H1 (cell line): ENCODE measurements around the gene SMCO1. TPM values are rescaled to one million over a fixed set of nuclear protein-coding genes. Genes with fewer than 3 reads are reported as not detected.

ENCODE experiments used
- CTCF ChIA-PET: fragments of 300-600 bp; sonication (Branson Sonifier 250); formaldehyde crosslinking; loops from one replicate; lab custom pipeline; 2021; ENCODE audit not compliant: partially characterized antibody; lab: Charles Lee
- POLR2A ChIA-PET: fragments of 300-600 bp; sonication (Branson Sonifier 250); formaldehyde crosslinking; loops from one replicate; lab custom pipeline; 2021; ENCODE audit warnings: inconsistent platforms; ENCODE audit not compliant: partially characterized antibody; lab: Charles Lee
- DNase-seq, 2 experiments: peaks; one replicate each; pipeline versions ENCODE4 v3.0.0 to v3.0.0-alpha.2; 2010 to 2022; ENCODE audit warnings: low spot score in 2 of 2, low read depth in 1 of 2, mixed read lengths in 1 of 2
- FAIRE-seq: peaks from 2 replicates; lab custom pipeline; 2011; peaks lifted over from hg19 to GRCh38; lab: Jason Lieb, UNC
- H2AFZ ChIP-seq: 2 replicates; pipeline ENCODE4 v1.8.1; 2012; ENCODE audit warnings: low read length, inconsistent platforms
- H2AK5ac ChIP-seq: 2 replicates; pipeline ENCODE4 v1.6.1; 2013; ENCODE audit warnings: low read depth, low read length
- H2BK120ac ChIP-seq: replicated peaks from 2 replicates; pipeline ENCODE3; 2013; ENCODE audit warnings: low read depth, low read length, inconsistent platforms
- H2BK12ac ChIP-seq: 2 replicates; pipeline ENCODE4 v1.6.1; 2013; ENCODE audit warnings: low read depth, low read length
- H2BK15ac ChIP-seq: 2 replicates; pipeline ENCODE4 v1.6.1; 2013; ENCODE audit warnings: low read length
- H2BK20ac ChIP-seq: 2 replicates; pipeline ENCODE4 v1.6.1; 2013; ENCODE audit warnings: low read length
- H2BK5ac ChIP-seq: 2 replicates; pipeline ENCODE4 v1.6.1; 2013; ENCODE audit warnings: low read depth, low read length
- H3K14ac ChIP-seq: 2 replicates; pipeline ENCODE4 v1.6.1; 2013; ENCODE audit warnings: inconsistent platforms; ENCODE audit not compliant: insufficient read length
- H3K18ac ChIP-seq: 2 replicates; pipeline ENCODE4 v1.6.1; 2013; ENCODE audit warnings: low read length; ENCODE audit errors: extremely low read depth
- H3K23ac ChIP-seq: 2 replicates; pipeline ENCODE4 v1.6.1; 2013; ENCODE audit warnings: inconsistent platforms; ENCODE audit not compliant: insufficient read length
- H3K23me2 ChIP-seq: 2 replicates; pipeline ENCODE4 v1.6.1; 2013; ENCODE audit warnings: low read depth, low read length
- H3K27ac ChIP-seq: 2 replicates; pipeline ENCODE4 v1.6.1; 2011; ENCODE audit warnings: low read depth, low read length, inconsistent platforms
- H3K27me3 ChIP-seq, 4 experiments: replicated peaks in 1 of 4; 1 replicate in 1 of 4; 2 replicates in 3 of 4; pipeline versions ENCODE4 v1.6.1 to v1.8.1; 2011 to 2013; ENCODE audit warnings: low read length in 3 of 4, mild to moderate bottlenecking in 3 of 4, inconsistent platforms in 2 of 4, mixed read lengths in 2 of 4, moderate library complexity in 1 of 4; ENCODE audit not compliant: control insufficient read depth in 3 of 4, insufficient read depth in 3 of 4; ENCODE audit errors: extremely low read depth in 1 of 4
- H3K36me3 ChIP-seq, 4 experiments: 2 replicates each; pipeline versions ENCODE4 v1.6.1 to v1.8.1; 2011 to 2013; ENCODE audit warnings: mild to moderate bottlenecking in 4 of 4, low read length in 3 of 4, moderate library complexity in 2 of 4, control low read depth in 1 of 4, inconsistent platforms in 1 of 4; ENCODE audit not compliant: insufficient read depth in 4 of 4, control insufficient read depth in 2 of 4
- H3K4ac ChIP-seq: replicated peaks from 2 replicates; pipeline ENCODE3; 2013; ENCODE audit warnings: low read length, low read depth, mixed read lengths, inconsistent platforms; ENCODE audit not compliant: insufficient read length
- H3K4me1 ChIP-seq, 4 experiments: replicated peaks in 1 of 4; 1 replicate in 1 of 4; 2 replicates in 3 of 4; pipeline versions ENCODE4 v1.6.1 to v1.8.1; 2011 to 2013; ENCODE audit warnings: low read length in 3 of 4, inconsistent platforms in 2 of 4, mixed read lengths in 1 of 4; ENCODE audit not compliant: insufficient read depth in 4 of 4, control insufficient read depth in 3 of 4
- H3K4me2 ChIP-seq, 2 experiments: 2 replicates each; pipeline versions ENCODE4 v1.6.1 to v1.8.1; 2011 to 2013; ENCODE audit warnings: low read depth in 2 of 2, low read length in 2 of 2, control low read depth in 1 of 2, inconsistent platforms in 1 of 2, mild to moderate bottlenecking in 1 of 2; ENCODE audit not compliant: insufficient read depth in 1 of 2
- H3K4me3 ChIP-seq, 4 experiments: fragments of 200-600, 300-600 bp in 1 of 4; sonication (generic), shearing (Covaris generic), sonication (Bioruptor Twin) in 1 of 4; 2 replicates each; pipeline versions ENCODE4 v1.5.1 to v1.8.1; 2011 to 2016; ENCODE audit warnings: low read length in 4 of 4, low read depth in 3 of 4, control low read depth in 2 of 4, inconsistent platforms in 2 of 4, mild to moderate bottlenecking in 2 of 4, mixed read lengths in 1 of 4, moderate library complexity in 1 of 4; ENCODE audit not compliant: insufficient read depth in 2 of 4; ENCODE audit errors: extremely low read depth in 1 of 4
- H3K56ac ChIP-seq: replicated peaks from 2 replicates; pipeline ENCODE3; 2013; ENCODE audit warnings: low read depth, mild to moderate bottlenecking, mixed read lengths, low read length, inconsistent platforms; ENCODE audit not compliant: insufficient read length
- H3K79me1 ChIP-seq: 2 replicates; pipeline ENCODE4 v1.6.1; 2013; ENCODE audit warnings: low read depth, low read length, control low read depth
- H3K79me2 ChIP-seq, 2 experiments: 2 replicates each; pipeline versions ENCODE4 v1.6.1 to v1.8.1; 2012 to 2013; ENCODE audit warnings: low read length in 2 of 2, mild to moderate bottlenecking in 2 of 2, inconsistent platforms in 1 of 2; ENCODE audit not compliant: insufficient read depth in 2 of 2, control insufficient read depth in 1 of 2
- H3K9ac ChIP-seq, 4 experiments: replicated peaks in 1 of 4; 1 replicate in 1 of 4; 2 replicates in 3 of 4; pipeline versions ENCODE4 v1.6.1 to v1.8.1; 2011 to 2013; ENCODE audit warnings: low read depth in 3 of 4, low read length in 3 of 4, control low read depth in 2 of 4, mild to moderate bottlenecking in 2 of 4, moderate library complexity in 2 of 4, inconsistent platforms in 1 of 4; ENCODE audit errors: extremely low read depth in 1 of 4
- H3K9me3 ChIP-seq, 2 experiments: 2 replicates each; pipeline versions ENCODE4 v1.6.1 to v1.8.1; 2012 to 2013; ENCODE audit warnings: mild to moderate bottlenecking in 2 of 2, moderate library complexity in 2 of 2, control low read depth in 1 of 2, inconsistent platforms in 1 of 2, low read depth in 1 of 2, low read length in 1 of 2, mixed read lengths in 1 of 2; ENCODE audit not compliant: insufficient read depth in 2 of 2
- H4K20me1 ChIP-seq, 2 experiments: replicated peaks in 1 of 2; 2 replicates each; pipeline versions ENCODE3 to v1.8.1; 2011 to 2013; ENCODE audit warnings: inconsistent platforms in 2 of 2, low read length in 2 of 2, mild to moderate bottlenecking in 1 of 2; ENCODE audit not compliant: insufficient read depth in 2 of 2, control insufficient read depth in 1 of 2
- H4K5ac ChIP-seq: 2 replicates; pipeline ENCODE4 v1.6.1; 2013; ENCODE audit warnings: low read length, low read depth, mixed read lengths, inconsistent platforms; ENCODE audit not compliant: insufficient read length
- H4K8ac ChIP-seq: 2 replicates; pipeline ENCODE4 v1.8.0; 2013; ENCODE audit warnings: mild to moderate bottlenecking, moderate library complexity, low read length, inconsistent platforms; ENCODE audit not compliant: insufficient read depth; ENCODE audit errors: extremely low read depth
- H4K91ac ChIP-seq: replicated peaks from 2 replicates; pipeline ENCODE3; 2013; ENCODE audit warnings: low read length, mixed read lengths, inconsistent platforms; ENCODE audit not compliant: insufficient read length
- EP300 ChIP-seq, 2 experiments: IDR thresholded peaks; 1 replicate in 1 of 2; 2 replicates in 1 of 2; pipeline ENCODE4 v1.6.1; 2011 to 2012; ENCODE audit warnings: low read depth in 2 of 2, low read length in 2 of 2, mild to moderate bottlenecking in 2 of 2, borderline replicate concordance in 1 of 2, inconsistent platforms in 1 of 2, moderate library complexity in 1 of 2
- EZH2 ChIP-seq: fragments of 200-600 bp; sonication (generic); IDR thresholded peaks from 2 replicates; pipeline ENCODE4 v1.7.1; 2012; ENCODE audit warnings: low read depth, mild to moderate bottlenecking, moderate library complexity, low read length, inconsistent platforms; ENCODE audit not compliant: severe bottlenecking
- MAX ChIP-seq: IDR thresholded peaks from 2 replicates; pipeline ENCODE4 v1.6.1; 2012; ENCODE audit warnings: inconsistent platforms
- PHF8 ChIP-seq: fragments of 200-600 bp; sonication (generic); conservative IDR thresholded peaks from 2 replicates; pipeline ENCODE4 v1.7.1; 2012; ENCODE audit warnings: low read depth, mild to moderate bottlenecking, inconsistent platforms, low read length, moderate library complexity
- POLR2A ChIP-seq, 2 experiments: IDR thresholded peaks; 1 replicate in 1 of 2; 2 replicates in 1 of 2; pipeline ENCODE4 v1.6.1; 2011; ENCODE audit warnings: low read depth in 2 of 2, low read length in 2 of 2, mild to moderate bottlenecking in 2 of 2; ENCODE audit errors: control extremely low read depth in 1 of 2
- SIRT6 ChIP-seq: IDR thresholded peaks from one replicate; pipeline ENCODE4 v1.7.1; 2012; ENCODE audit warnings: low read length, inconsistent platforms
- SP1 ChIP-seq: IDR thresholded peaks from 2 replicates; pipeline ENCODE4 v1.6.1; 2011; ENCODE audit warnings: low read depth, low read length
- SP4 ChIP-seq: IDR thresholded peaks from 2 replicates; pipeline ENCODE4 v1.6.1; 2012; ENCODE audit warnings: low read length, inconsistent platforms
- TAF1 ChIP-seq: IDR thresholded peaks from 2 replicates; pipeline ENCODE4 v1.6.1; 2011; ENCODE audit warnings: mild to moderate bottlenecking, low read depth, low read length
- WGBS, 2 experiments: shearing (Covaris generic) in 1 of 2; methylation state at CpG; one replicate each; pipeline versions ENCODE4 v1.1.6 to v1.1.7; 2013 to 2015; ENCODE audit warnings: low lambda C conversion rate in 2 of 2, mixed read lengths in 2 of 2, inconsistent platforms in 1 of 2, low coverage in 1 of 2, missing lambda C conversion rate in 1 of 2; ENCODE audit not compliant: insufficient replicate concordance in 2 of 2, insufficient coverage in 1 of 2, insufficient read length in 1 of 2; ENCODE audit errors: extremely low coverage in 1 of 2, missing lambda C conversion rate in 1 of 2; 5-methylcytosine and 5-hydroxymethylcytosine counted together
- polyA plus RNA-seq, 7 experiments: library from polyadenylated mRNA; depleted of rRNA in 3 of 7; stranded (reverse) in 5 of 7; unstranded in 2 of 7; fragments of >200 nt in 5 of 7; fragments of 200-250 nt in 2 of 7; gene quantifications; 1 replicate in 5 of 7; 2 replicates in 1 of 7; 4 replicates in 1 of 7; pipeline versions ENCODE4 v1.2.1 to v1.2.3, GENCODE V29; 2011 to 2013; ENCODE audit warnings: missing spikeins in 2 of 7, mixed read lengths in 2 of 7
- total RNA-seq: library from RNA; stranded (reverse); fragmentation: NEBNext Ultra II Directional; extraction: Animal tissue kit (Norgen Biotek cat#: 25700); gene quantifications from 2 replicates; pipeline ENCODE4 v1.2.1, GENCODE V29; 2021
- TF ChIP-seq, protein P1 (sequence below): IDR thresholded peaks from 2 replicates; pipeline ENCODE4 v1.6.1; 2011; ENCODE audit warnings: low read length, improper control_type of control experiment

Gene SMCO1
- total and polyA plus RNA-seq, 2 of the 8 experiments (the other 6 are each of a cell fraction or from before 2014, with no cell fraction given): 0.03 TPM; not detected in 1

DNA sequence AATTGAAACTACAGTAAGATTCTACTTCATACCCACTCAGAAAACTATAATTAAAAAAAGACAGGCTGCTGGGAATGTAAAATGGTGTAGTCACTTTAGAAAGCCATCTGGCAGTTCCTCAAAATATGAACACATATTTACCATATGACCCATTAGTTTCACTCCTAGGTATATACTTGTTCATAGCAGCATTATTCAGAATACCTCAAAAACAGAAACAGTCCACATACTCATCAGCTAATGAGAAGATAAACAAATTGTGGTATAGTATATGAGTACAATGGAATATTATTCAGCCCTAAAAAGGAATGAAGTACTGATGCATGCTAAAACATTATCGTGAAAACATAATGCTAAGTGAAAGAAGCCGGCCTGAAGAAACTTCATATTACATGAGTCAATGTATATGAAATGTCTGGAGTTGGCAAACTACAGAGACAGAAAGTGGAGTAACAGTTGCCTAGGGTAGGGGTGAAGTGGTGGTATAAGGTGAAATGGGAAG lies 29.4 kb upstream of the SMCO1 start:
- no peak overlapping the region for H4K5ac ChIP-seq
- H3K27ac ChIP-seq: no peak overlapping the region
- no peaks in the 10 kb centered on the region for H3K23me2 ChIP-seq
- H3K56ac ChIP-seq: no peak overlapping the region
- H3K4ac ChIP-seq: no peak overlapping the region
- no peaks in the 10 kb centered on the region for H3K4me1 ChIP-seq
- H3K9ac ChIP-seq: no peak overlapping the region
- no peaks in the 10 kb centered on the region for H3K79me1 ChIP-seq
- POLR2A ChIA-PET: no interaction called here
- H2AFZ ChIP-seq: no peak overlapping the region
- 98% methylated on average over 2 of the region's 2 CpGs; no CpG with 5 or more reads in 1 of the 2 experiments for WGBS, 2 experiments
- no peak for TF ChIP-seq MAX
- no peak for TF ChIP-seq EP300 (IDR thresholded peaks at IDR 0.05; ENCODE audit: borderline replicate concordance in 1 of 2, low read depth in 2 of 2, low read length in 2 of 2)
- no peak for TF ChIP-seq SP4
- no peak for TF ChIP-seq SP1
- TF ChIP-seq PHF8: no peak
- no peak for TF ChIP-seq POLR2A (IDR thresholded peaks at IDR 0.05; ENCODE audit: control extremely low read depth in 1 of 2, low read depth in 2 of 2, low read length in 2 of 2)
- TF ChIP-seq EZH2: no peak
- no peak for TF ChIP-seq SIRT6
- TF ChIP-seq, protein P1, sequence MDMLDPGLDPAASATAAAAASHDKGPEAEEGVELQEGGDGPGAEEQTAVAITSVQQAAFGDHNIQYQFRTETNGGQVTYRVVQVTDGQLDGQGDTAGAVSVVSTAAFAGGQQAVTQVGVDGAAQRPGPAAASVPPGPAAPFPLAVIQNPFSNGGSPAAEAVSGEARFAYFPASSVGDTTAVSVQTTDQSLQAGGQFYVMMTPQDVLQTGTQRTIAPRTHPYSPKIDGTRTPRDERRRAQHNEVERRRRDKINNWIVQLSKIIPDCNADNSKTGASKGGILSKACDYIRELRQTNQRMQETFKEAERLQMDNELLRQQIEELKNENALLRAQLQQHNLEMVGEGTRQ: no peak
- no peak for TF ChIP-seq TAF1
- no peak overlapping the region for H2BK15ac ChIP-seq
- H3K36me3 ChIP-seq: no peaks in the 10 kb centered on the region
- H3K14ac ChIP-seq: no peak overlapping the region
- H3K23ac ChIP-seq: no peak overlapping the region
- H3K4me2 ChIP-seq: no peak overlapping the region
- no peak overlapping the region for H2BK5ac ChIP-seq
- no peak overlapping the region for H4K8ac ChIP-seq
- H2BK20ac ChIP-seq: no peak overlapping the region
- no peaks in the 10 kb centered on the region for H3K79me2 ChIP-seq
- H3K9me3 ChIP-seq: peaks cover 6 to 10% of the 10 kb centered on the region in 2 experiments
- no peak overlapping the region for H4K91ac ChIP-seq
- no peak overlapping the region for H3K18ac ChIP-seq
- peaks cover 0 to 2% (median 0%) of the 10 kb centered on the region in 4 experiments; a peak in 1 of 7 replicates for H3K27me3 ChIP-seq
- no peak overlapping the region for H2BK12ac ChIP-seq
- no peak overlapping the region for H3K4me3 ChIP-seq
- FAIRE-seq (no peak), DNase-seq (no peak)
- no peaks in the 10 kb centered on the region for H4K20me1 ChIP-seq
- H2AK5ac ChIP-seq: no peak overlapping the region
- no peak overlapping the region for H2BK120ac ChIP-seq
- CTCF ChIA-PET: interaction anchor here (0.8 kb wide), 1 partner anchor 782 kb away, joined by 3 read pairs; no protein-coding TSS in a partner anchor
